Stimulated activated CD4-positive, alpha-beta T cell treated with anti-CD3 and anti-CD28 coated beads, TNF-alpha, amount 100 ng/mL, for 1 hour (primary cell): ENCODE measurements around the gene CEBPB.

Experiments
- DNase-seq, 3 donors: peaks; one replicate each; pipeline ENCODE4 v3.0.0-alpha.2; 2020; ENCODE audit warnings: low read depth in 3 of 3, low spot score in 1 of 3

CEBPB gene

DNA sequence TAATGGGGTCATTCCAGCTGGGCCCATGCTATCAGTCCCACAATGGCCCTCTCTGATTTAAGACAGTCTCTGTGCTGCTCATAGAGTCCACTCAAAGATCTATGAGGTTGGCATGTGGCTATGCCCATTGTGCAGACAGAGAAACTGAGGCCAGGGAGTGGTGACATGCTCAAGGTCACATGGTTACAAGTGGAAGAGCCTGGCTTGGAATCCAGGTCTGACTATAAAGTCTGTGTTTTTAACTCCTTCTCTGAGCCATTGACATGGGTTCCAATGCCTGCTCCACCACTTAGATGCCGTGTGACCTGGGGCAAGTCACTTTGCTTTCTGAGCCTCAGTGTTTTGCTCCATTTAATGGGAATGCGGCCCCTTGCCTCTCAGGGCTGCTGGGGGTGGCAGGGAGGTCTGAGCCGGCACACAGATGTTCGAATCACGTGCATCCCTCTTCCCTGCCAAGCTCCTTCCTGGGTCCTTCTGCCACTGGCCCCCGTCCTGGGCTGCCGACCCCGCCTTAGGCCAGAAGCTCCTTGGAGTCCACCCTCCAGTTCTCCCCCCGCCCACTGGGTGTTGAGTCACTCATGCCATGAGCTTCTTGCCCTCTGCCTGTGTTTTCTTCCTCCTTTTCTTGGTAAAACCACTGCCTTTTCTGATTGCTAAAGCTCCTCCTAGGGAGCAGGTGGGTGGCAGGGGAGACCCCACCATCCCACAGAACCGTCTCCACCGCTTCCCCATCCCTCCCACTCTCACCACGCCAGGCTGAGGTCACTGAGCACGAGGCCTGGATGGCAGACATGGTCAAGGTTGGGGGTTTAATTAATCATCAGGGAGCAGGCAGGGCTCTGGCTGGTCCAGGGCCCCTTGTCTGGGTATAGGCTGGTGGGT, 35.7 kb downstream of the CEBPB start:
- DNase-seq: no peak

GRCh38 chr20:50227506-50227905, 36.9 kb downstream of the CEBPB start:
- no peak for DNase-seq

GRCh38 chr20:50229156-50229607, 38.6 kb downstream of the CEBPB start:
- DNase-seq: no peak

GRCh38 chr20:50230184-50230583, 39.6 kb downstream of the CEBPB start:
- DNase-seq: no peak

DNA sequence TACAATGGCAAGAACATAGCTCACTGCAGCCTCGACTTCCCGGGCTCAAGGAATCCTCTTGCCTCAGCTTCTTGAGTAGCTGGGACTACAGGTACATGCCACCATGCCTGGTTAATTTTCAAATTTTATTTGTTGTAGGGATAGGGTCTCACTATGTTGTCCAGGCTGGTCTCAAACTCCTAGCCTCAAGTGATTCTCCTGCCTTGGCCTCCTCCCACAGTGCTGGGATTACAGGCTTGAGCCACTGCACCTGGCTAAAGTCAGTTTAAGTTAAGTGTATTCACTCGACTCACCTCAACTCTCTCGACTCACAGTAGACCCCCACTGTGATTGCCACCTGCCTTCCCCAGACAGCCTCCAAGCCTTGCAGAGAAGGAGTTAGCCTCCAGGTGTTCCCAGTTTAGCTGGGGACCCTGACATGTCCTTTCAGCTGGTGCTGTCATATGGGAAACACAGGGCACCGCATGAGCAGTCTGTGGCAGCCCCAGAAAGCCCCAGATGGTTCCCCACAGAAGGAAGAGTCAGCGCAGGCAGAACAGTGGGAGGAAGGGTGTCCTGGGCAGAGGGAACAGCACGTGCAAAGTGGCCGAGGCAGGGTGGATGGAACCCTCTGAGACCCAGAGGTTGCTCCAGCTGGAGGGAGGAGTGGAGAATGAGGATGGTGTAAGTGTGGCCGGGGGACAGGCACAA, 40.4 kb downstream of the CEBPB start:
- DNase-seq: no peak

GRCh38 chr20:50231854-50232253, 41.2 kb downstream of the CEBPB start:
- no peak for DNase-seq

GRCh38 chr20:50232651-50233324, 42.2 kb downstream of the CEBPB start:
- no peak for DNase-seq

DNA sequence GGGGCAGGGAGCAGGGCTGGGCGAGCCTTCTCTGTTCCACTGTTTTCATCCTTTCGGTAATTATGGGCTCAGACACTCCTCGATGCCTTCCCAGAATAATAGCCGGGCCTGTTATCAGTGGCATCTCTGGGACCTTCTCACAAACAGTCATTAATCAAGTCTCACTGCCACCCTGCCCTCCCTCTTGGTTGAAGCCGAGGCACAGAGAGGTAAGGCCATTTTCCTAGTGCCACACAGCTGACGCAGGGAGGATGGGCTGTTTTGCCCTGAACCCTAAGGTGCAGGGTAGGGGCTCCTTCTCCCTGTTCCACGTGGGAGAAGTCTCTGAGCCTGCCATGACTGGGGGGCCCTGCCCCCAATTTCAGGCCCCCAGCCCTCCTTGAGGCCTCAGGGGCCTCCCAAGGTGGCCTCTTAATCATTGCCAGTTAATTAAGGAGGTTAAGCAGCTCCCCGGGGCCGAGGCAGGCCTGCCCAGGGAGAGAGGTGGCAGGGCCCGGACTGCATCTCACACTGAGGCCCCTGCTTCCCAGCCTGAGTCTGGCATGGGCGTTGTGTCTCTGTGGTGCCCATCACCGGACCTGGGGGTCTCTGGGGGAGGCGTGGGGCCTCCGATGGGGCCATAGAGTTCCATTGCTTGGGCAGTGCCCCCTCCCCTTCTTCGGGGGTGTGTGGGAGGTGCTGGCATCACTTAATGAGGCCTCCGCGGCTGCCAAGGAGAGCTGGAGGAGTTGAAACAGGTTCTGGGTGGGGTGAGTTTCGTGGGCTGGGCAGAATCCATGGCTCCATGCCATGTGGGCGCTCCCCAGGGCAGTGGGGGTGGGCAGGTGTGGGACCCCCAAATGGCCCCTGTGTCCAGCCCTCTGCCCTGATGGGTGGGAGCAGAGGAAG, 42.9 kb downstream of the CEBPB start:
- no peak for DNase-seq

GRCh38 chr20:50234288-50234687, 43.7 kb downstream of the CEBPB start:
- DNase-seq: no peak

DNA sequence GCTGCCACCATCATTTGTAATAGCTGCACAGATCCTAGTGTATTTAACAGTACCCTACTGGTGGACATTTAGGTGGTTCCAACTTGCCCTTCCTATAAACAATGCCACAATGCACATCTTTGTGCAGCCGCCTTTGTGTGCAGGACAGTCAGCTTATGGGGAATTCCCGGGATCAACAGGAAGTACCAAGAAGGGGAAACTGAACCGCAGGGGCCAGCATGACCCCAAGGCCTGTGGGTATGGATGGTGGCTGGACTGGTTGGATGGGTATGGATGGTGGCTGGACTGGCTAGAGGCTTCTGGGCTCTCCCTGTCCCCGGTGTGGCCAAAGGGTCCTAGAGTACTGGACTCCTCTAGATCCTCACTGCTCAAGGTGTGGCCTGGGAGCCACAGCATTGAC, 46.7 kb downstream of the CEBPB start:
- DNase-seq: no peak

- DNase-seq: no peak
Measured at GRCh38 chr20:50238081-50238800, 47.6 kb downstream of the CEBPB start.

GRCh38 chr20:50240092-50240491, 49.5 kb downstream of the CEBPB start:
- DNase-seq: no peak

DNA sequence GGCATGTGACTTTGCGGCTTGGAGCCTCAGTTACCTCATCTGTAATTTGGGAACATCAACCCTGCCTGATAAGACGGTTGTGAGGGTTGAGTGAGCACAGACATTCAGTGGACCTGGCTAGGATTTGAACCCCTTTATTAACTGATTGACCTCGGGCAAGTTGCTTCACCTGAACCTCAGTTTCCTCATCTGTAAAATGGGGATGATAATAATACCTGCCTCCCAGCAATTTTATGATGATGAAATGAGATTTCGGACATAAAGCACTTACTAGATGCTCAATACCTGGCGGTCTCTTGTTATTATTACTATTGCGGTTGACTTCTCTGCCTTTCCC, 51.5 kb downstream of the CEBPB start:
- DNase-seq: no peak
